GM11168 (cell line): ENCODE results near the gene HSFX2.
"Not testable (repeated sequence)": the region's sequence is repeated elsewhere in the genome, so short reads cannot be mapped to it uniquely, and the experiment has no call there.

Experiments used
- in situ Hi-C: fragments of 300-500 bp; cut with MboI; formaldehyde crosslinking; loops from one replicate; pipeline ENCODE4 v1.12.0; 2022; ENCODE audit warnings: low sequenced_read_pairs; ENCODE audit not compliant: unreplicated experiment

HSFX2 gene

DNA sequence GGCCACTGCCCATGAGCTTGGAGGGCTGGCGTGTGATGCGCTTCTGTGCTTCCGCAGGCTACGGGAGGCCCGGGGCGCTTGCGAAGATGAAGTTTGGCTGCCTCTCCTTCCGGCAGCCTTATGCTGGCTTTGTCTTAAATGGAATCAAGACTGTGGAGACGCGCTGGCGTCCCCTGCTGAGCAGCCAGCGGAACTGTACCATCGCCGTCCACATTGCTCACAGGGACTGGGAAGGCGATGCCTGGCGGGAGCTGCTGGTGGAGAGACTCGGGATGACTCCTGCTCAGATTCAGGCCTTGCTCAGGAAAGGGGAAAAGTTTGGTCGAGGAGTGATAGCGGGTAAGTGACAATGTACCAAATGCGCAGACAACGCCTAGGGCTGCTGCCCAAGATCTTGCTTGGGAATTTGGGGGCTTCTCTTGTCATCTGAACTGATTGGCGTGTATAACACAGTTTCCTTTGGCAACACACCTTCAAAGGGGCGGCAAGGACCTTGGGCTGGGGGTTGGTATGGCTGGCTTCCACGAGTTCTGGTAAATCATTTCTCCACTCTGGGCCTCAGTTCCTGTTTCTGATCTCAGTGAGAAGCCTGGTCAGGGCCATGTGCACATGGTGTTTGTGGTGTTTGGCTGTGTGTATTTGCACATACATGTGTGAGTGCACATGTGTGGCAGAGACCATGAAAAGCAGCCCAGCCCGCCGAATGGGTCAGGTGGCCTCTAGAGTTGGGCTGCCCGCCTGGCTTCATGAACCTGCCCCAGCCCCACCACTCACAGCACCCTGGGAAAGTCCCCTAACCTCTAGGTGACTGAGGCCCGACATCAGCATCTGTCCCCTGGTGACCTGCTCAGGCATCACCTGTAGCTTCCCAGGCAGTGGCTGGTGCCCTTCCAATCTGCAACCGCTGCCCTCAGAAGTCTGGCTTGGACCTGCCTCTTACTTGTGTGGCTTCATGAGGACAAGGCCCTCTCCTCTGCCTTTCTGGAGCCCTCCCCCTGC is 49.3 kb downstream of the HSFX2 start:
- in situ Hi-C loops: not testable (repeated sequence)
